ENCODE data around the gene FNBP1. TPM values are rescaled to one million over a fixed set of nuclear protein-coding genes. Genes with fewer than 3 reads are reported as not detected.
A peak's percentile ranks its signal among the peaks of the same experiment; 100 is the strongest.

The FNBP1 gene
- total and polyA plus RNA-seq, 2 of the 13 experiments (the other 11 are each of a cell fraction or from before 2014, with no cell fraction given), result 5.4 to 19.5 TPM

DNA sequence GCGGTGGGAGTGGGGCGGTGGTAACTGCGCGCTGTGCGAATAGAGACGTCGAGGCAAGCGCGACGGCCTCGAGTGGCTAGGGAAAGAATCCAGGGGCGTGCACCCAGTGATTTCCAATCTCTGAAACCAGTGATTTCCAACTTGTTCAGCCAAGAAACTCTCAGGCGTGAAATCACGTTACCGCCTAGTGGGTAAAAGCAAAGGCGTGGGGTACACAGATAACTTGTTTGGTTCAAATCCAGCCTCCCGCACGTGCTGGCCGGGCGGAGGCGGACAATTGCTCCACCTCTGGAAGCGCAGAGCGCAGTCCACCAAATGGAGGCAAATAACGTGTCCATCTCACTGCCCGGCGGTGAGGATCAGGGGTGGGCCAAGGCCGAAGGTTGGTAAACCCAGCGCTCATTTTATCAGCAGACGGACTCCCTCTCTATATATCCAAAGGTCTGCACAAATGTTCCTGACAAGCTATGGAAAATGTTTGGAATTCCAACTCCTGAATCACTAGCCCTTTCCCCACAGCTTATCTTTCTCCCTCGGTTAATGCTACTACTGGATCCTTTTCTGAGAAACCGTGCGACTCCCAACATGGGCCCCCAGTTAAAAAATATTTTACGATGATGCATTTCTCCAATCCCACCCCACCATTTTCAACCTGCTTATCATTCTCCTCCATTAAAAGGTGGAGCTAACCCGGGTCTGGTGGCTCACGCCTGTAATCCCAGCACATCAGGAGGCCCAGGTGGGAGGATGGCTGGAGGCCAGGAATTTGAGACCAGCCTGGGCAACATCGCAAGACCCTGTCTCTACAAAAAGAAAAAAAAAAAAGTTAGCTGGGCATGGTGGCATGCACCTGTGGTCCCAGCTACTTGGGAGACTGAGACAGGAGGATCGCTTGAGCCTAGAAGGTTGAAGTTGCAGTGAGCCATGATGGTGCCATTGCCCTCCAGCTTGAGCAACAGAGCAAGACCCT lies 950 bp upstream of the FNBP1 start (continued):
- TF ChIP-seq ZFP37 (CRISPR knock-in tag; IDR thresholded peaks at IDR 0.05; ENCODE audit: borderline replicate concordance), result no peak
- TF ChIP-seq AHR (CRISPR knock-in tag; IDR thresholded peaks at IDR 0.05), result no peak
- TF ChIP-seq ATF7 (IDR thresholded peaks at IDR 0.05), result no peak
- peak; percentile 65 for TF ChIP-seq ATF7 (CRISPR knock-in tag; IDR thresholded peaks at IDR 0.05)
- TF ChIP-seq, protein P1, sequence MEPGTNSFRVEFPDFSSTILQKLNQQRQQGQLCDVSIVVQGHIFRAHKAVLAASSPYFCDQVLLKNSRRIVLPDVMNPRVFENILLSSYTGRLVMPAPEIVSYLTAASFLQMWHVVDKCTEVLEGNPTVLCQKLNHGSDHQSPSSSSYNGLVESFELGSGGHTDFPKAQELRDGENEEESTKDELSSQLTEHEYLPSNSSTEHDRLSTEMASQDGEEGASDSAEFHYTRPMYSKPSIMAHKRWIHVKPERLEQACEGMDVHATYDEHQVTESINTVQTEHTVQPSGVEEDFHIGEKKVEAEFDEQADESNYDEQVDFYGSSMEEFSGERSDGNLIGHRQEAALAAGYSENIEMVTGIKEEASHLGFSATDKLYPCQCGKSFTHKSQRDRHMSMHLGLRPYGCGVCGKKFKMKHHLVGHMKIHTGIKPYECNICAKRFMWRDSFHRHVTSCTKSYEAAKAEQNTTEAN (CRISPR knock-in tag; conservative IDR thresholded peaks at IDR 0.05), result no peak; the same call in 1 of the 2 replicates
- no peak for TF ChIP-seq IRX3 (CRISPR knock-in tag; IDR thresholded peaks at IDR 0.05; ENCODE audit: borderline replicate concordance, low read depth)
- TF ChIP-seq ZFP36L2 (CRISPR knock-in tag; IDR thresholded peaks at IDR 0.05), result no peak
- no peak for TF ChIP-seq ZNF615 (CRISPR knock-in tag; IDR thresholded peaks at IDR 0.05; ENCODE audit: borderline replicate concordance)
- TF ChIP-seq ZNF782 (CRISPR knock-in tag; IDR thresholded peaks at IDR 0.05; ENCODE audit: borderline replicate concordance), result 0 out of 2 replicates have a peak, but pooled peaks have one; percentile 45
- TF ChIP-seq POLR2AphosphoS2 (IDR thresholded peaks at IDR 0.05; ENCODE audit: low read depth, low read length), result no peak
- no peak for TF ChIP-seq CCAR2 (optimal IDR thresholded peaks at IDR 0.05; ENCODE audit: low read depth, low read length)
- 0 out of 2 replicates have a peak, but pooled peaks have one; percentile 23 for TF ChIP-seq WIZ (CRISPR knock-in tag; IDR thresholded peaks at IDR 0.05)
- no peak for TF ChIP-seq EZH2 (conservative IDR thresholded peaks at IDR 0.05; ENCODE audit: low read depth, low read length)
- no peak for TF ChIP-seq KDM3A (CRISPR knock-in tag; IDR thresholded peaks at IDR 0.05; ENCODE audit: low read depth)
- TF ChIP-seq, protein P2, sequence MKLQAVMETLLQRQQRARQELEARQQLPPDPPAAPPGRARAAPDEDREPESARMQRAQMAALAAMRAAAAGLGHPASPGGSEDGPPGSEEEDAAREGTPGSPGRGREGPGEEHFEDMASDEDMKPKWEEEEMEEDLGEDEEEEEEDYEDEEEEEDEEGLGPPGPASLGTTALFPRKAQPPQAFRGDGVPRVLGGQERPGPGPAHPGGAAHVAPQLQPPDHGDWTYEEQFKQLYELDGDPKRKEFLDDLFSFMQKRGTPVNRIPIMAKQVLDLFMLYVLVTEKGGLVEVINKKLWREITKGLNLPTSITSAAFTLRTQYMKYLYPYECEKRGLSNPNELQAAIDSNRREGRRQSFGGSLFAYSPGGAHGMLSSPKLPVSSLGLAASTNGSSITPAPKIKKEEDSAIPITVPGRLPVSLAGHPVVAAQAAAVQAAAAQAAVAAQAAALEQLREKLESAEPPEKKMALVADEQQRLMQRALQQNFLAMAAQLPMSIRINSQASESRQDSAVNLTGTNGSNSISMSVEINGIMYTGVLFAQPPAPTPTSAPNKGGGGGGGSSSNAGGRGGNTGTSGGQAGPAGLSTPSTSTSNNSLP (IDR thresholded peaks at IDR 0.05; ENCODE audit: low read depth, low read length), result peak; percentile 70; the same call in 1 of the 2 replicates
- TF ChIP-seq, protein P3, sequence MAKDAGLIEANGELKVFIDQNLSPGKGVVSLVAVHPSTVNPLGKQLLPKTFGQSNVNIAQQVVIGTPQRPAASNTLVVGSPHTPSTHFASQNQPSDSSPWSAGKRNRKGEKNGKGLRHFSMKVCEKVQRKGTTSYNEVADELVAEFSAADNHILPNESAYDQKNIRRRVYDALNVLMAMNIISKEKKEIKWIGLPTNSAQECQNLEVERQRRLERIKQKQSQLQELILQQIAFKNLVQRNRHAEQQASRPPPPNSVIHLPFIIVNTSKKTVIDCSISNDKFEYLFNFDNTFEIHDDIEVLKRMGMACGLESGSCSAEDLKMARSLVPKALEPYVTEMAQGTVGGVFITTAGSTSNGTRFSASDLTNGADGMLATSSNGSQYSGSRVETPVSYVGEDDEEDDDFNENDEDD (CRISPR knock-in tag; IDR thresholded peaks at IDR 0.05; ENCODE audit: borderline replicate concordance), result peak; percentile 89
- peak; percentile 58 for TF ChIP-seq SAP130 (CRISPR knock-in tag; IDR thresholded peaks at IDR 0.05; ENCODE audit: low read depth)
- TF ChIP-seq, protein P4, sequence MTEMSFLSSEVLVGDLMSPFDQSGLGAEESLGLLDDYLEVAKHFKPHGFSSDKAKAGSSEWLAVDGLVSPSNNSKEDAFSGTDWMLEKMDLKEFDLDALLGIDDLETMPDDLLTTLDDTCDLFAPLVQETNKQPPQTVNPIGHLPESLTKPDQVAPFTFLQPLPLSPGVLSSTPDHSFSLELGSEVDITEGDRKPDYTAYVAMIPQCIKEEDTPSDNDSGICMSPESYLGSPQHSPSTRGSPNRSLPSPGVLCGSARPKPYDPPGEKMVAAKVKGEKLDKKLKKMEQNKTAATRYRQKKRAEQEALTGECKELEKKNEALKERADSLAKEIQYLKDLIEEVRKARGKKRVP (CRISPR knock-in tag; IDR thresholded peaks at IDR 0.05), result no peak
- peak; percentile 39 for TF ChIP-seq STAG1 (CRISPR knock-in tag; IDR thresholded peaks at IDR 0.05)
- TF ChIP-seq PHF8 (CRISPR knock-in tag; IDR thresholded peaks at IDR 0.05), result peak; percentile 46; the same call in 1 of the 2 replicates
- TF ChIP-seq NFE2L1 (CRISPR knock-in tag; IDR thresholded peaks at IDR 0.05; ENCODE audit: borderline replicate concordance), result no peak
- no peak for TF ChIP-seq ZFP36 (IDR thresholded peaks at IDR 0.05; ENCODE audit: borderline replicate concordance, low read depth, low read length, partially characterized antibody)
- TF ChIP-seq NFE2L2 (IDR thresholded peaks at IDR 0.05; ENCODE audit: low read length), result no peak
- TF ChIP-seq ERF (CRISPR knock-in tag; IDR thresholded peaks at IDR 0.05), result peak; percentile 77
- TF ChIP-seq NR1H2 (CRISPR knock-in tag; IDR thresholded peaks at IDR 0.05; ENCODE audit: borderline replicate concordance, low read depth), result no peak
- TF ChIP-seq ZNF3 (CRISPR knock-in tag; IDR thresholded peaks at IDR 0.05), result no peak
